GM12872 (cell line): ENCODE results near the gene MAP2K5.

Source experiments
- TF ChIP-seq, protein P1 (sequence below): IDR thresholded peaks from 3 replicates; pipeline ENCODE4 v1.5.1; 2011; ENCODE audit warnings: low read depth, mild to moderate bottlenecking, low read length, moderate library complexity; ENCODE audit not compliant: insufficient read depth

MAP2K5 gene

DNA sequence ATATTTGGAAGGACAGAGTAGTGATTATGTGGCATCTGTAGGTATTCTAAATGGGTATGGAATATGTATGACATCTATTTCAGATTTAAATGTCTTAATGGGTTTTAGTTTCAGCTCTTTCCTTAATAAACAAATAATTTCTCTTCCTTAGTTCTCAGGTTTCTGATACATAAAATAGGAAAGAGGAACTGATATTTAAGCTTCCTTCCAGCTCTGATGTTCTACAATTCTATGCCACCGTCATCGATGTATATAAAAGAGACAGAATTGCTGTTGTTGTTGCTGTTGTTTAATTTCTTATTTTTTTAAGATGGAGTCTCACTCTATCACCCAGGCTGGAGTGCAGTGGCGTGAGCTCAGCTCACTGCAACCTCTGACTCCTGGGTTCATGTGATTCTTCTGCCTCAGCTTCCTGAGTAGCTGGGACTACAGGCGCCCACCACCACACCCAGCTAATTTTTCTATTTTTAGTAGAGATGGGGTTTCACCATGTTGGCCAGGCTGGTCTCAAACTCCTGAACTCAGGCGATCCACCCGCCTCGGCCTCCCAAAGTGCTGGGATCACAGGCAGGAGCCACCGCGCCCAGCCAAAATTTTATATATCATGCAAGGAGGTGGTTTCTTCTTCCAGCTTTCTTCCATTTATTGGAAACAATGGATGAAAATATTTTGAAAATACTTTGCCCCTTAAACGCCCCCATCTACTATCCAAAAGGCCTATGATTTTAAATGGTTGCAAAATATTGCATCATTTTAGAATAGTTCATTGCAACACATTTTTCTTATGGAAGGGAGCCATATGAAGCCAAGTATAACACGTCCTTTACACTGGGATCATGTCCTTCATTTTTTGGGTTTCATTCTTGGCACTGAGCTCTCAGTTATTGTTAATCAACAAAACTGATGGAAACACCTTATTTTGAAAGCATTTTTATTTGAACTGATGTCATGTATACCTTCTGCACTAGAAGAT lies 35.4 kb upstream of the MAP2K5 start:
- TF ChIP-seq, protein P1, sequence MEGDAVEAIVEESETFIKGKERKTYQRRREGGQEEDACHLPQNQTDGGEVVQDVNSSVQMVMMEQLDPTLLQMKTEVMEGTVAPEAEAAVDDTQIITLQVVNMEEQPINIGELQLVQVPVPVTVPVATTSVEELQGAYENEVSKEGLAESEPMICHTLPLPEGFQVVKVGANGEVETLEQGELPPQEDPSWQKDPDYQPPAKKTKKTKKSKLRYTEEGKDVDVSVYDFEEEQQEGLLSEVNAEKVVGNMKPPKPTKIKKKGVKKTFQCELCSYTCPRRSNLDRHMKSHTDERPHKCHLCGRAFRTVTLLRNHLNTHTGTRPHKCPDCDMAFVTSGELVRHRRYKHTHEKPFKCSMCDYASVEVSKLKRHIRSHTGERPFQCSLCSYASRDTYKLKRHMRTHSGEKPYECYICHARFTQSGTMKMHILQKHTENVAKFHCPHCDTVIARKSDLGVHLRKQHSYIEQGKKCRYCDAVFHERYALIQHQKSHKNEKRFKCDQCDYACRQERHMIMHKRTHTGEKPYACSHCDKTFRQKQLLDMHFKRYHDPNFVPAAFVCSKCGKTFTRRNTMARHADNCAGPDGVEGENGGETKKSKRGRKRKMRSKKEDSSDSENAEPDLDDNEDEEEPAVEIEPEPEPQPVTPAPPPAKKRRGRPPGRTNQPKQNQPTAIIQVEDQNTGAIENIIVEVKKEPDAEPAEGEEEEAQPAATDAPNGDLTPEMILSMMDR: no peak

DNA sequence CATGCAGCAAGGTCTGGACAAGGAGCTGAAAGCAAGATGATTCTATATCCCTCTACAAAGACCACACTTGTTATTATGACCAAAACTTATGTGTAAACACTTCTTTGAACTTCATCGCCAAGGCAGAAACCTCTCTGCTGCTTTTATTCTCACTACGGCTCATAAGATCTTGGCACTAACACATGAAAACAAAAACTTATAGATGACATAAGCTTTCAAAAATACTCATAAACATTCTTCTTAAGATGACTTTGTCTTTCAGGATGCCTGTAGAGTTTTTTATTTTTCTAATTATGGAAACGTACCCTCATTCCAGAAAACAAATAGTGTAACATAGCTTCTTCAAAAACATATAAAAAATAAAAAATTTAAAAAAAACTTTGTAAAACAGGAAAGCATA lies 34.1 kb upstream of the MAP2K5 start:
- TF ChIP-seq, protein P1: no peak

GRCh38 chr15:67509918-67510317 lies 32.6 kb upstream of the MAP2K5 start:
- TF ChIP-seq, protein P1: no peak

GRCh38 chr15:67510597-67511190 lies 31.8 kb upstream of the MAP2K5 start:
- TF ChIP-seq, protein P1: no peak

DNA sequence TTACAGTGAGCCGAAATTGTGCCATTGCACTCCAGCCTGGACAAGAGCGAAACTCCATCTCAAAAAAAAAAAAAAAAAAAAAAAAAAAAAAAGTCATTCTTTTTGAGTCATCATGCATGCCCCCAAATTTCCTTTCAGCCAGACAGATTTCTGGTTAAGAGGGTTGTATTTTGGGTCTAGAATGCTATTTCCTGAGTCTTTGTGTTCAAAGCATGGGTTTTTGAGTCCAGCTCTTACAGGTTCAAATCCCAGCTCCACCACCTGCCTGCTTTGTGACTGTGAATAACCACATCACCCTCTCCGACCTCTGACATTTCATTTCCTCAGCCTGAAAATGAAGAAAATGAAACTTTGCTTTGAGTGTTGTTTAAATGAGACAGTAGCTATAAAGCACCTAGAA lies 30.9 kb upstream of the MAP2K5 start:
- TF ChIP-seq, protein P1: no peak

- TF ChIP-seq, protein P1: no peak
Observed at GRCh38 chr15:67512140-67512539, 30.4 kb upstream of the MAP2K5 start.

- TF ChIP-seq, protein P1: no peak
Observed at GRCh38 chr15:67512933-67513714, 29.4 kb upstream of the MAP2K5 start.
